Measurements from ENCODE around the gene PTTG1IP2. TPM values are rescaled to one million over a fixed set of nuclear protein-coding genes. Genes with fewer than 3 reads are reported as not detected.

PTTG1IP2 gene
- total RNA-seq, 1 donor from 2014 or later, result not detected

DNA sequence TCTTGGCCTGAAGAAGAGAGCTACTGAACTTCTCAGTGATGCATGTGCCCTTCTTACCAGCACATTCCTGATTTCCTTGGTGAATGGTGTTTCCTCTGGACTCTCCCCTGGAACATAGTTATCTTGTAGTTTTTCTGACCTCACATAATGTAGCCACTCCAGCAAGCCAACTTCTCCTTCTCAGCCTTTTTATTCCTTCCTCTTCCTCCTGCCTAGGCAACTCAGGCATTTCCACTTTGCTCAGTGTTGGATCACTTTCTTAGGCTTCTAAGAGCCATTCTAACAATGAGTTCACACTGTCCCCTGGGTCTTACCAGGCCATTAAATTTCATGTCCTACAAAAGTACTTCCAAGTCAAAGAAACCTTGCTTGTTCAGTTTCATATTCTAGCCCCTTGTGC is 3.6 kb upstream of the PTTG1IP2 start:
- Mint-ChIP-seq H3K27ac (no peak overlapping the region), H3K9me3 (peaks cover 26% of the 10 kb centered on the region), H3K27me3 (ENCODE audit: low read depth) (no peaks in the 10 kb centered on the region), H3K36me3 (peaks cover 4% of the 10 kb centered on the region), H3K4me3 (no peak overlapping the region), H3K4me1 (peaks cover 10% of the 10 kb centered on the region)
- TF ChIP-seq, protein P1, sequence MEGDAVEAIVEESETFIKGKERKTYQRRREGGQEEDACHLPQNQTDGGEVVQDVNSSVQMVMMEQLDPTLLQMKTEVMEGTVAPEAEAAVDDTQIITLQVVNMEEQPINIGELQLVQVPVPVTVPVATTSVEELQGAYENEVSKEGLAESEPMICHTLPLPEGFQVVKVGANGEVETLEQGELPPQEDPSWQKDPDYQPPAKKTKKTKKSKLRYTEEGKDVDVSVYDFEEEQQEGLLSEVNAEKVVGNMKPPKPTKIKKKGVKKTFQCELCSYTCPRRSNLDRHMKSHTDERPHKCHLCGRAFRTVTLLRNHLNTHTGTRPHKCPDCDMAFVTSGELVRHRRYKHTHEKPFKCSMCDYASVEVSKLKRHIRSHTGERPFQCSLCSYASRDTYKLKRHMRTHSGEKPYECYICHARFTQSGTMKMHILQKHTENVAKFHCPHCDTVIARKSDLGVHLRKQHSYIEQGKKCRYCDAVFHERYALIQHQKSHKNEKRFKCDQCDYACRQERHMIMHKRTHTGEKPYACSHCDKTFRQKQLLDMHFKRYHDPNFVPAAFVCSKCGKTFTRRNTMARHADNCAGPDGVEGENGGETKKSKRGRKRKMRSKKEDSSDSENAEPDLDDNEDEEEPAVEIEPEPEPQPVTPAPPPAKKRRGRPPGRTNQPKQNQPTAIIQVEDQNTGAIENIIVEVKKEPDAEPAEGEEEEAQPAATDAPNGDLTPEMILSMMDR (IDR thresholded peaks at IDR 0.05; ENCODE audit: unreplicated experiment), result no peak
- DNase-seq (ENCODE audit: low spot score in 2 of 2, unreplicated experiment in 2 of 2), result no peak

DNA sequence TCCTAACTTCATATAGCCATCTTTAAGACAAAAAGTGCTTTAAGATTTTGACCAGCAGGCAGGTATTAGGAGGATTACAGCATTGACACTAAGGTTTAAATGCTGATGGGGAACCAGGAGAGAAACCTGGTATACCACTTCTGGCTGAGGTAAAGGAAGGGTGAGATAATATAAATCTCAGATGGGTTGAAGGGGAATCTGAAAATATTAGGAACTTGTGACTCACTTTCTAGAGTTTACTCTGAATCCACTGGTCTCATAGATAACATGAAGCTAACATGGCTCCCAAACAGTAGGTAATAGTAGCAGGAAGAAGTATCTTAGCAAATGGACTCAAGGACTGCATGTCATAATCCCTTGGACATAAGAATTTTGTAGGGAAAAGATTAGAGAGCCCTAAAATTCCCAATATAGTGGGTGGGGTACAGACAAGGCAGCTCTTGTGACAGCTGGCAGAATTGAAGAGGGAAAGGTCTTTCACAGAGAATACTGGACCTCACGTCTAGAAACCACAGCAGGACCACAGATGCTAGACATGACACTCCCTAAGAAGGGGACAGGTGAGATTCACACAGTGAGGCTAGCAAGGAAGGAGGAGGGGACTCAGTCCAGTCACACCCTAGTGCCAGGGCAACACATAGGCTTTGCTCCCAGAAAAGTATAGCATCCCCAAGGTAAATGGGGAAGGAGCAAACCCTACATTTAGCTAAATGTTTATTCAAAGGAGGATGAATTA is 3.5 kb downstream of the PTTG1IP2 start:
- DNase-seq (ENCODE audit: low spot score in 2 of 2, unreplicated experiment in 2 of 2), result no peak
- Mint-ChIP-seq H3K27me3 (ENCODE audit: low read depth) (no peaks in the 10 kb centered on the region), H3K27ac (no peak overlapping the region), H3K4me1 (peaks cover 20% of the 10 kb centered on the region), H3K9me3 (peaks cover 9% of the 10 kb centered on the region), H3K36me3 (no peaks in the 10 kb centered on the region), H3K4me3 (no peak overlapping the region)
- TF ChIP-seq, protein P1 (IDR thresholded peaks at IDR 0.05; ENCODE audit: unreplicated experiment), result no peak

DNA sequence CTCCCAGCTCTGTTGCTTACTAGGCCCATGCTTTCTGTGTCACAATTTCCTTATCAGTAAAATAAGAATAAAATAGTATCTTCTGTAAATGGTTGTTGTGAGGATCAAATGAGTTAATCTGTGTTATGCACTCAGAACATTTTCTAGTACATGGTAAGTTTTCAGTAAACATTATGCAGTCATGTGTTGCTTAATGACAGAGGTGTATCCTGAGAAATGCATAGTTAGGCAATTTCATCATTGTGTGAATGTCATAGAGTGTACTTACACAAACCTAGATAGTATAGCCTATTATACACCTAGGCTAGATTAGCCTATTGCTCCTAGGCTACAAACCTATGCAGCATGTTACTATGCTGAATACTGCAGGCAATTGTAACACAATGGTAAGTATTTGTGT is 4.4 kb downstream of the PTTG1IP2 start:
- Mint-ChIP-seq H3K4me3 (no peak overlapping the region), H3K4me1 (peaks cover 20% of the 10 kb centered on the region), H3K27ac (no peak overlapping the region), H3K27me3 (ENCODE audit: low read depth) (no peaks in the 10 kb centered on the region), H3K36me3 (no peaks in the 10 kb centered on the region), H3K9me3 (peaks cover 9% of the 10 kb centered on the region)
- TF ChIP-seq, protein P1 (IDR thresholded peaks at IDR 0.05; ENCODE audit: unreplicated experiment), result no peak
- DNase-seq (ENCODE audit: low spot score in 2 of 2, unreplicated experiment in 2 of 2), result no peak

DNA sequence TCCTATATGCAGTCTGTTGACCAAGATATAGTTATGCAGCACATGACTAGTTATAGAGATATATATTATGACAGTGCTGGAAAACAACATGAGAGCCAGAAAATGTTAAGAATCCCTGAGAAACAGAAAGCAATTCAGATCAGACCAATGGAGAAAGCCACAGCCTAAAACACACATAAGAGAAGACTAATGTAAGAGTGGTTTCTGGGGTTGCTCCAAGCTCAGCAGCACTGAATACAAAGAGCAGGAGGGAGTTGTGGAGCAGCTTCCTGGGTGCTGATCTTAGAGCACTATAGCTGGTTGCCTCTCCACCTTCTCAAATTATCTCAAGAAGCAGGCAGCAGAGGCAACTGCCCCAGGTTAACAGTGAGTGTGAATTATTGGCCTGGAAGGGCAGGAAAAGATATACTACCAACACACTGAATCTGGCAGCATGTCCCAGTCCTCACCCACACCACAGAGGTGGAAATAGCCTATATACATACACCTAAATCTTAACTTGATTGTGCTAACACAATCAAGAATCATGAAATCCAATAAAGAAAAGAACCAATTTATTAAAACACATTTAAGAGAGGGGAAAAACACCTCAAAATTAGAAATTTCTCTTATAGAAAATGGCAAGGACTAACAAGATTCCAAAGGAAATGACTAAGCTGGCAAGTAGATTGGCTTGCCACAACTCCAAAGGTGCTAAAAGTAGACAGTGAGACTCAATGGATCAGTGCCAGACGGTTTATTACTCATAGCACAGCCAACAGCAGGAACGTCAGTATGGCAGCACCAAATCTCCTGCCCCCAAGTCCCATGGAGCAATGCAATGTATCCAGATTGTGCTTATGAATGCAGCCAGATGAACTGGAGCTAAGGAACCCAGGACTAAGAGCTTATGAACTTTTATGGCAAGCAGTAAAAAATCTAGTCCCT is 5.1 kb downstream of the PTTG1IP2 start:
- TF ChIP-seq, protein P1 (IDR thresholded peaks at IDR 0.05; ENCODE audit: unreplicated experiment), result no peak
- H3K27ac Mint-ChIP-seq, result peak overlapping the region; percentile 4

DNA sequence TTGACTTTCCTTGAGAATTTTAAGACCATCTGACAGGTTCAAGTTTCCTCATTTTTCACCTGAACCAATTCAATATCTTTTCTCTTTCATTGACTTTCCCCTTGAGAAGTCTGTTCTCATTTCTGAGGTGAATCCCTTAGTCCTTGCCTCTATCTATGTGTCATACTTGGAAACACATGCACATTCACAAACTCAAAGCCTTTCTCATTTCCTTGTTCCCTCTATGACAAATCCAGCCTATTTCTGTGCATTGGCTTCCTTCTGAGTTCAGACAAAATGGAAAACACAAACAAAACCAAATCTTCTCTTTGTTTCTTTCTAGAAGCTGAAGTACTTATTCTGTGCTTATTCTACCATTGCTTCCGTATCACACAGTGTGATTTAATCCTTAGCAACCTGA is 13.8 kb downstream of the PTTG1IP2 start:
- Mint-ChIP-seq H3K4me1 (peaks cover 5% of the 10 kb centered on the region), H3K4me3 (no peak overlapping the region), H3K36me3 (no peaks in the 10 kb centered on the region), H3K27me3 (ENCODE audit: low read depth) (no peaks in the 10 kb centered on the region), H3K27ac (no peak overlapping the region), H3K9me3 (no peaks in the 10 kb centered on the region)
- TF ChIP-seq, protein P1 (IDR thresholded peaks at IDR 0.05; ENCODE audit: unreplicated experiment), result no peak
- DNase-seq (ENCODE audit: low spot score in 2 of 2, unreplicated experiment in 2 of 2), result no peak

More for the DNA sequence above, 5.1 kb downstream of the PTTG1IP2 start:
- Mint-ChIP-seq H3K9me3 (peaks cover 4% of the 10 kb centered on the region), H3K27me3 (ENCODE audit: low read depth) (no peaks in the 10 kb centered on the region), H3K4me1 (peaks cover 18% of the 10 kb centered on the region), H3K36me3 (no peaks in the 10 kb centered on the region), H3K4me3 (no peak overlapping the region)
- no peak for DNase-seq (ENCODE audit: low spot score in 2 of 2, unreplicated experiment in 2 of 2)
